NCI-H2029 treated with DMSO at 0.1 percent for 48 hours (cell line): ENCODE measurements around the gene CELF1.
"Not testable (repeated sequence)": the region's sequence is repeated elsewhere in the genome, so short reads cannot be mapped to it uniquely, and the experiment has no call there.

Experiments used
- DNase-seq: peaks from one replicate; lab custom pipeline; 2025; lab: John Stamatoyannopoulos, UW

Gene CELF1

DNA sequence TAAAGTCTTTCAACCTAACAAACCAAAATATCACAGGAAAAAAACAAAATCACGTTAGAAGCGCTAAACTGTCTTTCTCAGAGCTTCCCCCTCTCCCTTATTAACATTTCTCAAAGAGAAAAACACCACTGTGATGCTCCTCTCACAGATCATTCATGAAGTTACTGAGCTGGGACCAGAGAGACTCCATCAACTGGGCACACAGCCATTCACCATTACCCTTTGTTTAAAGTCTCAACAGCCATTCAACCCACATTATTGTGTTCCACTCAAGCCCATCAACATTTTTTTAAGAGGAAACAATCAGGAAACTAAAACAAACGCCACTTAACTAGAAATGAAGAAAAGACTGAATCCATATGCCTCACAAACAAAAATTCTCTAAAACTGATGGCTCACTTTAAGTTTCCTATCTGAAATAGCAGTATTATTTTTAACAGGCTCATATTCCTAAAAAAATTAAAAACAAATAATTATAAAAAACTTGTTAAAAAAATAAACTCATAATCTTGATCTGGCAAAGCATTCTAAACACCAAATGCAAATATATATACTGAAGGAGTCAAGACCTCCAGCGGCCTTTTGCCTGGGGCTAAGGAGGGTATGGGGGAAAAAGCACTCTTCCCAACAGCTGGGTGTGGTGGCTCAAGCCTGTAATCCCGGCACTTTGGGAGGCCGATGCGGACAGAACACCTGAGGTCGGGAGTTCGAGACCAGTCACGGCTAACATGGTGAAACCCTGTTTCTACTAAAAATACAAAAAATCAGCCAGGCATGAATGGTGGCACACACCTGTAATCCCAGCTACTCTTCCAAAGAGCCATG is 14.0 kb downstream of the CELF1 start:
- peak; percentile 89 for DNase-seq

DNA sequence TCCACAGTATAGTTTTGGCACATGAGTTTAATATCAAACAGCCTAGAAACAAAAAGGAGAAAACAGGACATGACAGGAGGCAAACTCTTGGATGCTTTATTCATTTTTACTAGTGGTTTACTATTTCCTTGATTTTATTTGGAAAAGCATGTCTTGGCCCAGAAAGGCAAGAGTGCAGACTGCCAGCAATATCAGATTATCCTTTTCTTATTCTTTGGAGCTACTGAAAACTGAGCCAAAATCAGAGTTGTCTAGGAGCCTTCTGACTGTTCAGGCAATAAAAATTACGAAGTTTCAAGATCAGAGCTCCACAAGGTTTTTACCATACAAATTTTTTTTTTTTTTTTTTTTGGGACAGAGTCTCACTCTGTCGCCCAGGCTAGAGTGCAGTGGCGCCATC is 16.0 kb downstream of the CELF1 start:
- DNase-seq, result no peak

DNA sequence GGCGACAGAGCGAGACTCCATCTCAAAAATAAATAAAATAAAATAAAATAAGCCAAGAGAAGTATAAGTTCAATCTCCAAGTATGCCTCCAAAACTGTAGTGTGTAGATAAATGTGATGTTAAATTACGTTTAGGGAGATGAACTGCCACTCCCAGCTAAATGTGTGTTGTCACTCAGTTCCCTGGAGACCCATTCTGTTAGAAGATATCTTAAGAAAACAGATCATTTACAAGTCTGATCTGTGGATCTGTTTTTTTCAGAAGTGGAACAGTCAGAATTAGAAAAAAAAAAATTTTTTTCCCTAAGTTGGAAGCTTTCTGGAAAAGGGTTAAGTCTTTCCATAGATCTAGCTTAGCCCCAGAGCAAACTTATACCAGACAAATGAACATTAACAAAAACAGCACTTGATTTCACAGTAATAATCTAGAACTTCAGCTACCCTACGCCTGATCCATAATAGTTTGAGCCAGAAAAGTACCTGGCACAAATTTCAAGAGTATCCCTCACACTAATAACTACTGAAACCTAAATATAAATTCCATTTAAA is 18.2 kb downstream of the CELF1 start:
- no peak for DNase-seq

DNA sequence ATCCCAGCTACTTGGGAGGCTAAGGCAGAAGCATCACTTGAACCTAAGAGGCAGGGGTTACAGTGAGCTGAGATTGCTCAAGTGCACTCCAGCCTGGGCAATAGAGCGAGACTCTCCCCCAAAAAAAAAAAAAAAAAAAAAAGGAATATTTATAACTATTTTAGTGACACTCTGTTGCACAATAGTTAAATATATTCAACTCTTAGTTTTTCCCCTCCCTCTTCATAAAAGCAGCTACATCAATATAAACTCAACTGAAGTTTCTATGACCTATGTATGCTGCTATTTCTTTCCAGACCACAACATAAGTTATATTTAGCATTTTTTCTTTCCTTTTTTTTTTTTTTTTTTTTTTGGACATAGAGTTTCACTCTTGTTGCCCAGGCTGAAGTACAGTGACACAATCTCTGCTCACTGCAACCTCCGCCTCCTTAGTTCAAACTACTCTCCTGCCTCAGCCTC is 19.2 kb downstream of the CELF1 start:
- no peak for DNase-seq

DNA sequence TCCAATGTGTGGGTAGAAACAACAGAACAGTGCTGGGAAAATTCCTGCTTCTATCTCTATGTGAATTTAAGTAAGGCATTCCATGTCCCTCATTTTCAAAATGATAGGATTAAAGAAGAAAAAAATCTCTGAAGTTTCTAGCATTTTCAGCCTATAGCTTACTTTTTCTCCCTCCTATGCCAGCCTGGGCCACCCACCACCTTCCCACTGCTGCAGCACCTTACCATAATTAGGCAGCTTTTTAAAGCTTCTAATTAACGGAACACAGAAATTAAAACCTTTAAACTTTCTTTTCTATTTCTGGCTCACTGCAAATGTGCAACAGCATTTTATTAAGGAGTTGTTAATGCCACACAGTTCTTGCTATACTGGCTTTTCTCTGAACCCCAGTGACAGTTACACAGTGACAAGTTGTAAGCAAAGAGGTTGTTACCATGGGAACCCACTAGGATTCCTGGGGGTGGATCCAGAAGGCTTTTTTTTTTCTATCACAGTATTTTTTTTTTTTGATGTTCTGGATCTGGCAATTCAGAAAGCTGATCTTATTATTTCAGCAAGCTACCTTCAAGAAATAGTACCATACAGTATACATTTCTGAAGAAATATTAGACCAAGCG is 20.2 kb downstream of the CELF1 start:
- DNase-seq, result no peak

DNA sequence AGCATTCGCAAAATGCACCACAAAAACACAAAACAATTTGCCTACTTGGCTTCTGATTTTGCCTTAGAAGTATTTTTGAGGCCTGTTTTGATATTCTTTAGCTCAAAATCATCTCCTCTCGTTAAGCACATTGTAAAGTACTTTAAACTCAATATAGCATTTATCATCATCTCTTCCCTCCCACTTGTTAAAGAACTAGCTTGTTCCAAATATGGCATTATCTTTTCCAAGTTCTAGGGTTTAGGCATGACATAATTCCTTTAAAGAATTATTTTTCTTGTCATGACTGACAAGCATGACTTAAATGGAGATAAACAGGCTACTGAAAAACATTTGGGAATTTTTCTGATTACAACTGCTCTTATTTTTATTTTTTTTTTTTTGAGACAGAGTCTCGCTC is 21.3 kb downstream of the CELF1 start:
- DNase-seq, result no peak

DNA sequence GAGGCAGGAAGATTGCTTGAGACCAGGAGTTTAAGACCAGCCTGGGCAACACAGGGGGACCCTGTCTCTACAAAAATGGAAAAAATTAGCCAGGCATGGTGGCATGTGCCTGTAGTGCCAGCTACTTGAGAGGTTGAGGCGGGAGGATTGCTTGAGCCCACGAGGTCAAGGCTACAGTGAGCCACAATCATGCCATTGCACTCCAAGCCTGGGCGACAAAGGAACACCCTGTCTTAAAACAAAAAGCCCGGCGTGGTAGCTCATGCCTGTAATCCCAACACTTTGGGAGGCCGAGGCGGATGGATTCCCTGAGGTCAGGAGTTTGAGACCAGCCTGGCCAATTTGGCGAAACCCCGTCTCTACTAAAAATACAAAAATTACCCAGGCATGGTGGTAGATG is 22.2 kb downstream of the CELF1 start:
- DNase-seq, result not testable (repeated sequence)

DNA sequence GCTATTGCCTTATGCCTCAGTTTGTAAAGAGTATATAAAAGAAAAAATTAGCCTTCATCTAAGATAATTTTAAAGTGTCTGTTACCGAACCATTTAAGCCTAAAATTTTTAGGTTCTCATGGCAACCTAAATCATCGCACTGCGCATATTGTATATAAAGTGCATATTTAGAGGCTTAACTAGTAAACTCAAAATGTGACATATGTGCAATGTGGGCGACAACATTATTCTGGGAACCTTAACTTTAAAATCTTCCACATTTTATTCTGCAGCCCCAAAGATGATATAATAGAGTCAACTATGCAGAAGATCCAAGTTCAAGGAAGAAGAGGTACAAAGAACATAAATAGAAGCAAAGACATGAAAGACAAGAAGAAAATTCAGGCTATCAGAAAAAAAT is 23.0 kb downstream of the CELF1 start:
- DNase-seq, result no peak

DNA sequence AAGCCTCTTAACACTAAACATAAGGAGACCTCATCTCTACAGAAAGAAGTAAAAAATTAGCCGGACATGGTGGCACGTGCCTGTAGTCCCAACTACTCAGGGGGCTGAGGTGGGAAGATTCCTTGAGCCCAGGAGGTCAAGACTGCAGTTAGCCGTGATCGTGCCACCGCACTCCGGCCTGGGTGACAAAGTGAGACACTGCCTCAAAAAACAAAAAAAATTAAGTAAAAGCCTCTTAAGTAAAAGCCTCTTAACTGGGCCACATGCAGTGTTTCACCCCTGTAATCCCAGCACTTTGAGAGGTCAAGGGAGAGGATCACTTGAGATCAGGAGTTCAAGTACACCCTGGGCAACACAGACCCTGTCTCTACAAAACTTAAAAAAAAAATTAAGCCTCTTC is 25.7 kb downstream of the CELF1 start:
- DNase-seq, result no peak

DNA sequence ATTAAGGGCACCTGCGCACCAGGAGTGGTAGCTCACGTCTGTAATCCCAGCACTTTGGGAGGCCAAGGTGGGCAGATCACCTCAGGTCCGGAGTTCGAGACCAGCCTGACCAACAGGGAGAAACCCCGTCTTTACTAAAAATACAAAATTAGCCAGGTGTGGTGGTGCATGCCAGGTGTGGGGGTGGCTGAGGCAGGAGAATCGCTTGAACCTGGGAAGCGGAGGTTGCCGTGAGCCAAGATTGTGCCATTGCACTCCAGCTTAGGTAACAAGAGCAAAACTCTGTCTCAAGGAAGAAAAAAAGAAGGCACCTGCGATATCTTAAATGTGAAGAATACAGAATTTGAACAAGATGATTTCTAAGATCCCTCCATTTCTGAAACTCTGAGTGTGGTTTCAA is 26.9 kb downstream of the CELF1 start:
- DNase-seq, result not testable (repeated sequence)

DNA sequence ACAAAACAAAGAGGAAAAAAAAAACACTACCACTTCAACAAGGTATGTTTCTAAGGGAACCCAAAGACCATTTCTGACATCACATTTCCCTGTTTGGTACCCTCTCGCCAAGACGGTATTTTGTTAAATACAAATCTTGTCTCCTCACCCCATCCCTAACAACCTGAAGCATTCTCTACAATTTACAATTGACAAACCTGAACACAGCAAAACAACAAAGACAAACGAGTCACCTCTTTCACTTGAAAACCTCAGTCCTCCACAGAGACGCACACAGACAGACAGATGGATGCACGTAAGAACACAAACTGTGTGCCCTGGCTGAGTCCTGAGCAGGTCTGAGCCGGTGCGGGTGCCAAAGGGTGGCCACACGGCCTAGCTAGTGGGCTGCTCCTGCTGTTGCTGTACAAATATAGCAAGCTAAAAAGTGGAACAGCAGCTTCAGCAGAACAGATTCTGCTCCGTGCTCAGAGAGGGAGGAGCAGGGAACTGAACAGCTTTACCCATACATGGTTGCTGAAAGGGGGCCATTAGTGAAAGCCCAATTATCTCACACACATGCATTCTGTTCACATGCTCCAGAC is 28.5 kb downstream of the CELF1 start:
- DNase-seq, result no peak

DNA sequence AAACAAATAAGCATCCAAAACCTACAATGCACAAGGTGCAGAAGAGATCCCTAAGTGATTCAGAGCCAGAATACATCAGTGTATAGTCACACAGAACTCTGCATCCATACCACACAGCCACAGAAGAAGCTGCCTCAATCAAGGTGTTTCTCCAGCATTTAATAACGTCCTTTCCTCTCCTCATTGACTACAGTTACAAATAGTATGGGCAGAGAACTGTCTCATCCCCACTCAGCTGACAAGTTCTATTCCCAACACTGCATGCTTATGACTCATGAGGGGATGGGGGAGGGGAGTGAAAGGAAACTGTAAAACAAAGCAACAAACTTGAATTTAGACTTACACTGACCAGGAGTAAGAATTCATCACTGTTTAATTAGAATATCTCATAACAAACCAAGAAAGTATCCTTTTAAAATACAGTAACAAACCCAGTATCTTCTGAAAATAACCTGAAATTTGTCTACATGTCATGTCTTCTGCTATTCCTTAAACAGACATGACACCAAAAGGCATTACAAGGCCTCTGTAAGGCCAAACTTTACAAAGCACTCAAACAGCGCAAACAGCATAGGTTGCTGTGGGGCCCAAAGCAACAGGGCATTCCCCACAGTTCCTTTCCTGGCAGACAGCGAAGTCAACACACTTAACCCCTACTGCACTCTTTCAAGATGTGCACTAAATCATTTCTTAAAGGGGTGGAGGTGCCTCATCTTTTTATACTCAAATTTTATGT is 29.3 kb downstream of the CELF1 start:
- DNase-seq, result no peak

DNA sequence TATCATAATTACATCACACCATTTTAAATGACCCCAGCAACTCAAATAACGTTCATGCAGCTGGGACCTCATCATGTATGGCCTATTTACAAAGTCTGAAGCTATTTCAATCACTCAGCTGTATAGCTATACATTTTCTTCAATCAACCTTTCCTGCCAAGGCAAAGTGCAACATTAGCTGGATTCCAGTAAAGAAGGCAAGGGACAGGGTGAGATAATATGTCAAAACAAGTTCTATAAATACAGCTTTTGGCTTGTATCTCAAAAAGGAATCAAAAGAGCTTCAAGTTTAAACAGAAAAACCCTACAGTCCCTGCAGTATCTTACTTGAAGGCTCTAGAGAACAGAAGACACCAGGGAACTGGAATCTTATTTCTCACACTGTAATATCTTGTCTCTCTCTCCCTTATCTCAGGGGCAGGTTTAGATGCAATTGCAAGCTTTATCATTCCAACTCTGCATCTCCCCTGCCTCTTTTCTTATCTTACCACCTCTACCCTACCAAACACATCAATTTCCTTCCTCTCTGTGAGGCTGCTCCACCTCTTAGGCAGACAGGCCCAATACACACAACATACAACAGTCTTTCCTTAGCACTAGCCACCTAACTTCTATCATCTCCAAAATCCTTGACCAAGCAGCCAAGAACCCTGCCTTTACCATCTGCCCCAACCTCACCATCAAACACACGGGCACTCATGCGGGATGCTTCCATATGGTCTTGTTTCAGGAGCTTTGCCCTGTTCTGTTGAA is 34.5 kb downstream of the CELF1 start:
- no peak for DNase-seq

DNA sequence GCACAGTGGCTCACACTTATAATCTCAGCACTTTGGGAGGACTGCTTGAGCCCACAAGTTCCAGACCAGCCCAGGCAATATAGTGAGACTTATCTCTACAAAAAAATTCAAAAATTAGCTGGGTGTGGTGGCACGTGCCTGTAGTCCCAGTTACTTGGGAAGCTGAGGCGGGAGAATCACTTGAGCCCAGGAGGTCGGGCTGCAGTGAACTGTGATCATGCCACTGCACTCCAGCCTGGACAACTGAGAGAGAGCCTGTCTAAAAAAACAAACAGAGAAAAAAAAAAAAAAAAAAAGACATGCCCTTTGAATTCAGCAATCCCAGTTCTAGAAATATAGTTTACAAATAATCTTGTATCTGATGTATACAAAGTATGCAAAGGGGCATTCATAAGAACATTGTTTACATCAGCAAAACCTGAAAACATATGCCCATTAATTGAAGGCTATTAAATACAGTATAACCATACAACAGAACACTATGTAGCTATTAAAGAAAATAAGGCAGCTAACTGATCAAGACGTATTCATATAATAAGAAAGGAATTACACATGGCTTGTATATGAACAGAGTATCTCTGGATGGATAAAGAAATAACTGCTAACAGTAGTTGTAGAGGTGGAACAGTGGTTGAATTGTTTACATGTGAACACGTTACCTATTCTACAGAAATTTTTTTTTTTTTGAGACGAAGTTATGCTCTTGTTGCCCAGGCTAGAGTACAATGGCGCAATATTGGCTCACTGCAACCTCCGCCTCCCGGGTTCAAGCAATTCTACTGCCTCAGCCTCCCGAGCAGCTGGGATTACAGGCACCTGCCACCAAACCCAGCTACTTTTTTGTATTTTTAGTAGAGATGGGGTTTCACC is 35.7 kb downstream of the CELF1 start:
- DNase-seq, result no peak

DNA sequence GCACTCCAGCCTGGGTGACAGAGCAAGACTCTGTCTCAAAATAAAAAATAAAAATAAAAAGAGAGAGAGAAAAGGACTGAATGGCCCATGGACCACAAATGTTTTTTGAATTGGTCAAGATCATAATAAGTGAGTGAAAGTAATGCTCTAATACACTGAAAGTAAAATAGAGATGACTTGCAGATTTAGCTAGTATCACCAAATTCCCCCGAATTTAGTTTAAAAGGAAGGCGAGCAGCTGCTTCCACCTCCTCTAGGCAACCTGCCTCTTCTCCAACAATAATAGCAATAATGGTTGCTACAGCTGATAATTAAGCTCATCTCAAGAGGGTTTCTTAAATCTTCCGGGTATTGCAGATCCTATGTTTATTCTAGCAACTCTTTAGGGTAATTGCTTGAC is 36.8 kb downstream of the CELF1 start:
- no peak for DNase-seq

DNA sequence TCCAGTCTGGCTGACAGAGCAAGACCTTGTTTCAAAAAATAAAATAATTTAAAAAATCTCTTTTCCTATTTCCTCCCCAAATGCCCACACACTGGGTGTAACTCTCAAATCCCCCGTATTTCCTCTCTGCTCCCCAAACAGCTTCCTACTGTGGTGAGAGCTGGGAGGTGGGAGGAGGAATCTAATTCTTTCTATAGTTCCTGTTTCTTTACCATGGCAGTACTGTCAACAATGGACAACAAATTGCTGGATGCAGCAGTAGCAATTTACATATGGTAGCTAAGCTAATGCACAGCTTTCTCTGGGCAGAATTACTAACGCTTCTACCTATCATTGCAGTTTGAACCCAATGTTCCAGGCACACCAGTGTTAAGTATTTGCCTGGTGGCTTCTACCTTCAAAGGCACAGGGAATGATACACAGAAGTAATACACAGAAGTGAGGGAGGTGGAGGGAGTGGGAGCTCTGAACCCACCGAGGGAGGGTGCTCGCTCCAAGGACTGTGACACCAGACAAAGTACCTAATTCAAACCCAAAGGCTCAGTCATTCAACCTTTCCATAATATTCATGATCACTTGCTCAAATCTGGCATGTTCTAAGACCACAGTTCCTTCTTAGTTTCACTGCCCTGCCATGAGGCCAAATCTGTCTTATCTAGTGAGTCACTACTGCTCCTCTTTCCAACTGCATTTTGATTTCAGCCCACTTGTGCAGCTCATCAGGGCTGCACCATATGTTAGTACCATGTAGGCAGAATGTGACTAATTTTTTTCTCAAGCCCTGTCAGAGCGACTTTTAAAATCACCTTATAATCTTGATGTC is 37.9 kb downstream of the CELF1 start:
- DNase-seq, result no peak

DNA sequence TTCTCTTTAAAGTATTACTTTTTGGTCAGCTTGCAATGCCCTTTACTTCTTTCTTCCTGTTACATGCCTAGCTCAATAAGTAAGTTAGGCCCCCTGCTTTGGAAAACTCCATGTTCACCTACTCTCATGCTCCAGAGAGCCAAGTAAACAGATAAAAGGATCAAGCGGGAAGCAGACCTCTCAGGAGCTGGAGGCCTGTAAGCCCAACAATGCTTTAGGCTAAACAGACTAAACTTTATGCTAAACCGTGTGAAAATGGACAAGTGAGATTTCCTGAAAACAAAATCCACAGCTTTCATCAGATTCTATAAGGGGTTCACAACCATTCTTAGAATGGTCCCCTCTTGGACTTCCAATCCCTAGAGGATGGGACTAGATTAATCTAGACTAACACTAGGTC is 40.2 kb downstream of the CELF1 start:
- no peak for DNase-seq

DNA sequence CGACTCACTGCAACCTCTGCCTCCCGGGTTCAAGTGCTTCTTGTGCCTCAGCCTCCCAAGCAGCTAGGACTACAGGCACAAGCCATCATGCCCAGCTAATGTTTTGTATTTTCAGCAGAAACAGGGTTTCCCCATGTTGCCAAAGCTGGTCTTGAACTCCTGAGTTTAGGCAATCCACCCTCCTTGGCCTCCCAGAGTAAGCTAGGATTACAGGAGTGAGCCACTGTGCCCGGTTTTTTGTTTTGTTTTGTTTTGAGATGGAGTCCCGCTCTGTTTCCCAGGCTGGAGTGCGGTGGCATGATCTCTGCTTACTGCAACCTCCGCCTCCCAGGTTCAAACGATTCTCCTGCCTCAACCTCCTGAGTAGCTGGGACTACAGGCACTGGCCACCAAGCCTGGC is 41.0 kb downstream of the CELF1 start:
- no peak for DNase-seq

DNA sequence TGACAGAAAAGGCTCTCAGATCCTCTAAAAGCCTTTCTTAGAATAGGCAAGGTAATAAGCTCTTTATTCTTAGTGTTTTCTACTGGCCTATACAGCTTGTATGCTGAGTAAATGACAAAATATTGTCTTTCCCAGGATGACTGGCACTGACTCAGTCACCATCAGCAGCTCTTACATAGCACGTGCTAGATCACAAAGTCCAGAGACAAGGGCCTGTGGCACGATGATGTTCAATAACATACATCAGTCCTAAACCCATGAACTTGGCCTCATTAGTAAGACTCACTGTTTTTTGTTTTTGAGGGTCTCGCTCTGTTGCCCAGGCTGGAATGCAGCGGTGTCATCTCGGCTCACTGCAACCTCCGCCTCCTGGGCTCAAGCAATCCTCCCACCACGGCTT is 42.7 kb downstream of the CELF1 start:
- DNase-seq, result no peak

DNA sequence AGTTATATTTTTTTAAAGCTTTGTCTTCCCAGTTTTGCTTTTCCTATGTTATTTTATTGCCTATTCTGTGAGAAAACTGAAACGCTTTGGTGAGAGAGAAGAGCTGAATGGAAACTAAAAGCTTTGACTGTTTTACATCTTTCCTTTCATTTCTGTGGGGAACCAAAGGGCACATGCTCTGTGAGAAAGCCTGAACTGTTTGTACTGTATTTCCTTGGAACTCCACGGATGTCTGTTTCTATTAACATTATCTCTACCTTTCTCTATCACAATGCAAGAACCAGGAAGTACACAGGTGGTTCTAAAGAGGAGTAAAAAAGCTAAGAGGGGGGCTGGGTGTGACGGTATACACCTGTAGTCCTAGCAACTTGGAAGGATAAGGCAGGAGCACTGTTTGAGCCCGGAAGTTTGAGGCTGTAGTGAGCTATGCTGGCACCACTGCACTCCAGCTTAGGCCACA is 43.8 kb downstream of the CELF1 start:
- peak; percentile 46 for DNase-seq
